ENCODE data around the gene CCZ1.
"Not testable (repeated sequence)": the region's sequence is repeated elsewhere in the genome, so short reads cannot be mapped to it uniquely, and the experiment has no call there.

- not testable (repeated sequence) for TF ChIP-seq POLR2A (IDR thresholded peaks at IDR 0.05; ENCODE audit: low read length); GATA1 (IDR thresholded peaks at IDR 0.05; ENCODE audit: low read depth, low read length)
Measured at GRCh38 chr7:5890244-5890643, 8.3 kb upstream of the CCZ1 start.

Data from erythroblast (primary cell).